A172 (cell line): ENCODE measurements around the gene ENPP6. TPM values are rescaled to one million over a fixed set of nuclear protein-coding genes. Genes with fewer than 3 reads are reported as not detected.
"Not testable (repeated sequence)": the region's sequence is repeated elsewhere in the genome, so short reads cannot be mapped to it uniquely, and the experiment has no call there.

Experiments
- DNase-seq: peaks from one replicate; pipeline ENCODE4 v3.0.0-alpha.2; 2015; ENCODE audit warnings: low spot score
- total RNA-seq: library from RNA; depleted of rRNA; stranded (reverse); fragments of >200 nt; shearing (Covaris generic); gene quantifications from 2 replicates; pipeline ENCODE4 v1.2.3, GENCODE V29; 2014

Gene ENPP6
- total RNA-seq, 1 experiment from 2014 or later: not detected

DNA sequence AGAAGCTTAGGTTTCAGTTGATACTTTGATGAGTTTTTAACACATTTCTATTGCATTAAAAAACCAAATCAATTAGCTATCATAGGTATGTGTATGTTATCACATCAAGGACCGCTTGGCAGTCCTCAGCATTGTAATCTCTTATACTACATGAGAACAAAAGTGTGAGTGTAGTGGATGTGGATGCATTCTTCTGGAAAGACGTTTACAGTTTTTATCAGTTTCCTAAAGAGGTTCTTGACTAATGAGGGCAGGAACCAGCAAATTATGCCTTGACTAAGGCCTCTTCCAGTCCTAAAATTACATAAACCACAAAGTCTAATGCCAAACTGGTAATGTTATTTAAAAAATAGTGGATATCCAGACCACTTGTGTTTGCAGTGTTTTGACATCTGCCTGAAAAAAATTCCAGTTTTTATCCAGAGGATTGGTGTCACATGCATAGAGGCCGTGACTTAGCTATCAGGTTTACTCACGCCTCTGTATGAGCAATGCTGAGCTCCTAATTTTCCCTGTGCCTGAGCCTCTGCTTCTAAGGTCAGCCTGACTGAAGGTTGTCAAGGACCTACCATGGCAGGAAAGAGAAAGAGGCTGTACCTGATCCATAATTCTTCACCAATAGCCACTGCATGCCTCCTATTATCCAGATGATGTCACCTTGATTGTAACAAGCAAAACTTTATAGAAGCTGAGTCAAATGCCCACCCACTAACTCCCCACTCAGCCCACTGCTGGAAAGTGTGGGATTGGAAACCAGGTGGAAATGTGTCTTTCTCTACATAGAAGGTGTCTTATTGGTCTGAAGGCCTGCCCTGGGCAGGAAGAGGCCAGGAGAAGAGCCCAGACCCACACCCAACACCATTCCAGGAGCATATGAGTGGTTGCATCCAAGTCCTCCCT lies 68.7 kb downstream of the ENPP6 start:
- DNase-seq: no peak

DNA sequence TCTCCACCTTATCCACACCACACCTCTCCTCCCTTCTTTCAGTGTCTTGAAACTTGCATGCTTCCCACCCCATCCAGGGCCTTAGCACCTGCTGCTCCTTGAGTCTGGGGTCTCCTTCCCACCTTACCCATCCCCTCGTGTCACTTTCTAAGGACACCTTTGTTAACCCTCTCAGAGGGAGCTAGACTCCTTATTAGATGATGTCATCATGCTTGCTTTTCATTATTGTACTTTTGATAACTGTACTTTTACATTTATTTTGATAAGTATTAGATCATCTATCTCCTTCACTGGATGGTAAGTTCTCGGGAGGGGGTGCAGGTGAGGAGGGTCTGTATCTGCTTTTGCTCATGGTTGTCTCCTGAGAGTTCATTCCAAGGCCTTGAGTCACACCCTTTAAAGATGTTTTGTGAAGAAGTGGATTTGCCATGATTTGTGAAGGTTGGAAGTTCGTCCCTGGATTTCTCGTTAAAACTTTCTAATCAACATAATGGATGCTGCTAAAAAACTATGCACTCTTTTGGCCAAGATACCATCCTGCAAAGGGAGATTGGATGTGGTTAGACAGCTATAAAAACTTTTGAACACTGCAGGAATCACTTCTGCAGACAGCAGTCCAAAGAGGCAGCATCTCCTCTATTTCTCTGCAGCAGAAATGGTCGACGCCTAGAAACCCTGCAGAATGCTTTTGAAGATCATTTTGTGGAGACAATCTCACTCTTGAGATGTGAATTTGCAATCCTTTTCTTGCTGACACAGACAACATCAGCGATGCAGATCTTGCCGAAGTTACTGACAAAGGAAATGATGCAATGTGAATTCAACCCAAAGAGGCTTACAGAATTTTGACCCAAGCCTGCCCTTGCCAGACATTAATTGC lies 69.6 kb downstream of the ENPP6 start:
- no peak for DNase-seq

DNA sequence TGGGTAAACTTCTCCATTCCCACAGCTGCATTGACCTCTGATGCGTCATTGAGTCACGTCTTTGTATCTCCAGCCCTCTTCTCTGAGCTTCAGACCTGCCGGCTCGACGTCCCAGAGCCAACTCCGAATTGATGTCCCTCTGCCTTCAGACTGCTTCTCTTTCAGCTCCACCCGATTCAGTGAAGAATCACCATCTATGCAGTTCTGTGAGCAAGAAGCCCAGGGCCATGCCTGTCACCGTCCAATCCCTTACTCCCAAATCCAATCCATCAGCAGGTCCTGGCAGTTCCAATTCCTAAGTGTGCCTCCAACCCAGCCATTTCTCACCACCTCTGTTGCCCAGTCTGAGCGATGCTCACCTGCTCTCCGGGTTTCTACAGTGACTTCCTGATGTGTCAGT lies 70.7 kb downstream of the ENPP6 start:
- no peak for DNase-seq

DNA sequence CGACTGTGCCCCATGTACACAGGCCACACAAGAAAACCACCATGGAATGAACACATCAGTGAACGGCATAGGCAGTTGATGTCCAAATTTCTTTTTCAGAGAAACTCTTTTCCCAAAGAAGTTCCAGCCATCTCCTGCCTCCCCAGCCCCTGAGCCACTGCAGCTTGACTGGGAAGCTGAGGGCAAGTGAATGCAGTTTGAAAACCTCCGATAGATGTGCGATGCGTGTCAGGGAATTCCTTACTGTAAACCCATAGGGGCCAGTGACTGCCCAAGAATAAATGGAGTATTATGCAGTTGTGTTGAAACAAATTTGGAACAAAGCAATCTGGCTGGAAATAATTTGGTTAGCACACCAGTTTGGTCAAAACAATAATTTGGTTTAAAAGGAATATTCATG lies 72.1 kb downstream of the ENPP6 start:
- no peak for DNase-seq

DNA sequence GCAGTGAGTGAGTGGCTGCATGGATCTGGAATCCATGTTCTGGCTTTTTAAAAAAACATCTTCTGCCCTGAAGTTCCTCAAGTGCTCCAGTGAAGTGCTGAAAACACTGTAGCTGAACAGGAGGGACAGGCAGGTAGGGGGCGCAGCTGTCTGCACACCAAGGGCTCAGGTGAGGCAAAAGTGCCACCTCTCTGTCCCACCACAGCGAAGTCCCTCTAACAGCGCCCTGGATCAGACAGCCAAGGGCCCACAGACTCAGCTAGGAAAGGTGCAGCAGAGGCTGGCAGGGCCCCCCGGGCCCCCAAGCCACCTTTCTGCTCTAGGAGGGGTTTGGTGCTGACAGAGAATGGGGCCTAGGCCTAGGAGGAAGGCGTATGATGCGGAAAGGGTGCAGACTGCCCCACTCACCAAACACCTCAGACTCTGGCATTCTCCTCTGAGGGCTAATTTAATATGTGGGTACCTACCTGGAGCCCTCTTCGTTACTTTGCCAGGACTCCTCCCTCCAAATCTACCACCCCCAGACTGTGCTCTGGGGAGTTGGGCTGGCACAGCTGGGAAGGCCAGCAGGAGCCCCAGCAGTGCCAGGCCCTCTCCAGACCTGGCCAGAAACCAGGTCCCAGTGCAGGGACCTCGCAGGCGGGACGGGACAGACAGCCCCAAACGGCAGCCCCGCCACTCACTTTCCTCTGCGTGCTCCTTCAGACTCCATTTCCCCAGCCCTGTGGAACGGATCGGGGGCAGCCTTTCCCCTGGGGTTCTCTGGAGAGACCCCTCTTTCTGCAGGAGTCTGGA lies 73.7 kb downstream of the ENPP6 start:
- no peak for DNase-seq

DNA sequence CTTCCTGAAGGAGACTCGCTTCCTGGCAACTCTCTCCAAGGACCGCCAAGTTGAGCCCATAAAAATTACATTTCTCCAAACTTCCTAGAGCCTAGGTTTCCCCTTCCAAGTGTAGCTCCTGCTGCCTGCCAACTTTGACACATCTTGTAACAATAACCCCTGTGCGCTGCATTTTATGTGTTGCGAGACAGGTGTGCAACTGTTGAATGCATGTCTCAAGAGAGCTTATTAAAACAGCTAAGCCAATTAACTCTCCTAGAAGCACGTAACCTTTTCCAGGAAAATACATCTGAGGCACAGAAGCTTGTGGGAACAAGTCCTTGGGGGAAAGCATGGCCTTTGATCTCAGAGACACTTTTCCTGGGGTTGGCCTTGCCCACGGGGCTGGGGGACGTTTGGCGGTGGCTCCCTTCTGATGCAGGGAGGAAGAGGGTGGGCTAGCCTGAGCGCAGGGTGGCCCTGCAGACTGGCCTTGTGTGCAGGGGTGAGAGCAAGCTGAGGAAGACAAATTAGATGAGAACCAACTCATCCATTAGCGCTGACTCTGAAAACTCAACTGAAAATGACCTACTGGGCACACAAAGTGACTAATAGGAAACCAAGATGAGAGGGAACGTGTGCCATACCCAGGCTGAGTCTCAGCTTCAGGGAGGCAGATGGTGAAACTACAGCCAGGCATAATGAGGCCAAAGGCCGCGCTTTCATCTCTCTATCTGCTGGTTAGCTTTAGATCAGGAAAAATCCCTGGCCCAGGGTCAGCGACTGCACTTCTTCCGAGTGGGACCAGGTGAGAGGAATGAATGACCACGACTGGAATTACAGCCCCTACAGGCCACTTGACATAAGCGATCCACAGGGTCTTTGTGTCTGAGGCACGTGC lies 75.3 kb downstream of the ENPP6 start:
- no peak for DNase-seq

DNA sequence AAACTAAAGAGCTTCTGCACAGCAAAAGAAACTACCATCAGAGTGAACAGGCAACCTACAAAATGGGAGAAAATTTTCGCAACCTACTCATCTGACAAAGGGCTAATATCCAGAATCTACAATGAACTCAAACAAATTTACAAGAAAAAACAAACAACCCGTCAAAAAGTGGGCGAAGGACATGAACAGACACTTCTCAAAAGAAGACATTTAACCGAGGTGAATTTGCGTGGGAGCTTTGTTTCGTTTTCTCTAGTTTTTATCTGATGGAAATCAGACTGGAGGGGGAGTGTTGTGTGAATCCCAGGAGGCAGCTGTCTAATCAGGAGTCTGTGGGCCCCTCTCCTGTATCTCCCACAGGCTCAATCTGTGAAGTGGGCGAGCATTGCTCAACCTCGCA lies 76.8 kb downstream of the ENPP6 start:
- DNase-seq: not testable (repeated sequence)

DNA sequence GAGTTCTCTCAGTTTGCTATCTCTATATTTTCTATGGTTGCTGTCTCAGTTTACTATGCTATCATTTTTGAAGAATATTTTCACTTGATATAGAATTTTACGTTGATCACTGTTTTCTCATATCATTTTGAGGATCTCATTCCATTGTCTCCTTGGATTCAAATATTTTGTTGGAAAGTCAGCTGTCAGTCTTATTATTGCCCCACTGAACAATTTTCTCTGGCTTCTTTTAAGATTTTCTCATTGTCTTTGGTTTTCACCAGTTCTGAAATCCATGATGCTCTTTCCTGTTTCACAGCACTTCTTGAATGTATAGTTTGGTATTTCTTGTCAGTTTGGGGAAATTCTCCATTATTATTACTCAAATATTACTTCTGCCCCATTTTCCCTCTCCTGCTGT lies 81.1 kb downstream of the ENPP6 start:
- DNase-seq: no peak

DNA sequence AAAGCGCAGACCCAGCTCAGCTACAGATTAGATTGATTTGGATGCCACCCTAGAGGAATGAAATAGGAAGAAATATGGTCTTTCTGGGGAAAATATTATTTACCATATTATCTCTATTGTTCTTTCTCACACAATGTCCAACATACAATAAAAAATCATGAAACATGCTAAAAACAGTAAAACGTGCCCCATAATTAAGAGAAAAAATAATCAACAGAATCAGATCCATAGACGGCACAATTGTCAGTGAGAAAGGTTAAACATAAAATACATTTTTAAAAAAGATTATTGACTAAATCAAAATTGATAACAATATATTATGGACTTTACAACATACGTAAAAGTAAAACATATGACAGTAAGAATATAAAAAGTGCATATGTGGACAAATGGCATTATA lies 90.9 kb downstream of the ENPP6 start:
- no peak for DNase-seq

DNA sequence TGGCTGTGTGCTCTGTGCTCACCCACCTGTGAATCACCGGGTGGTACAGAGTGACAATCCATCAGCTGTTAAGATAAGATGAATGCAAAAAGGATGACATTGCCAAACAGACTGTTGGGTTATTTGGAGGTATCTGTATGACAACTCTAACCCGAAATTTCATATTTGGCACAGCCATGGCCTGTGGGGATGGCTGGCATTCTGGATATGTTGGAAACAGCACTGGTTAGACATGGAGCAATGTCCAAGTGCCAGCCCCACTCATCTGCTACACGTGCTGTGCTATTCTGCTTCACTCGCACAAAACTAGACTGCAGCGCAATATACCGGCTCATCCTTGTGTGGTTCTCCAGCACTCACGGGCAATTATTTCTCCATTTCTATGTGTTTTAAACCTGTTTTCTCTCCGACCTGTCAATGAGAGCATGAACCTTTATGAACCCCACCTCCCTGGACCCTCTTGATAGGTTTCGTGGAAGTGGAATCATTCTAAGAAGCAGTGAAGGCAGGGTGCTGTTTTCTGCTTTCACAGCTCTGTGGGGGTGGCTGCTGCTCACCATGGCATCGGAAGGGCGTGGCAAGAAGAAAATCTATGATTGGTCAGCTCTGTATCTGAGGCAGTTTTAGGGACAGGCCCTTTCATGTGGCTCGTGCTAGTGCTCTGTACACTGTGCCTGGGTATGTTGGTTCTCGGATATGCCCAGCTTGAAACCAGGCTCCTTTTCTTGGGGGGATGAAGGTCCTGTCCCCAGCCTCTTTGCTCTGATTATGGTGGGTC lies 94.9 kb downstream of the ENPP6 start:
- DNase-seq: no peak

DNA sequence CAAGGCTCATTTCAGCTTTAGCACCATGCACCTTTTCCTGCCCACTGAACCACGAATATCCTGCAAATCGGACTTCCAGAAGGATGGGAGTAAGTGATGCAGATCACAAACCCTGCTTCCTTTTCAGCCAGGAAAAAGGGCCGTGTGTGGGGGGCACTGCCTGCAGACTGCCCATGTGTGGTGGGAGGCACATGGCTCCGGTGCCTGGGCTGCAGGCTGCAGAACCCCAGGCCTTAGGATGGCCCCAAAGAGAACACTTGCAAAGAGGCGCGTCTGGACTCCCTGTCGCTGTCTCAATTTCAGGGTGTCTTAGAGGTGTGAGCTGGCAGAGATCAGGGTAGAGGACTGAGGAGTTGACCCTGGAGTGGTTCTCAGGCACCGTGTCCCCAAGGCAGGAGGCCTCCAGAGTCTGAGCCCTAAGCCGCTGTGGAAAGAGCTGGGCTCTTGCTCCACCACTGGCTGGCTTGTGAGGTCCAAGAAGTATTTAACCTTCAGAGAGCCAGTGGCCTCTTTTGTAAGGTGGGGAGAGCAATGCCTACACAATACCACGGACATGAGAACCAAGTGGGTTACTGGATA lies 97.0 kb downstream of the ENPP6 start:
- DNase-seq: no peak

DNA sequence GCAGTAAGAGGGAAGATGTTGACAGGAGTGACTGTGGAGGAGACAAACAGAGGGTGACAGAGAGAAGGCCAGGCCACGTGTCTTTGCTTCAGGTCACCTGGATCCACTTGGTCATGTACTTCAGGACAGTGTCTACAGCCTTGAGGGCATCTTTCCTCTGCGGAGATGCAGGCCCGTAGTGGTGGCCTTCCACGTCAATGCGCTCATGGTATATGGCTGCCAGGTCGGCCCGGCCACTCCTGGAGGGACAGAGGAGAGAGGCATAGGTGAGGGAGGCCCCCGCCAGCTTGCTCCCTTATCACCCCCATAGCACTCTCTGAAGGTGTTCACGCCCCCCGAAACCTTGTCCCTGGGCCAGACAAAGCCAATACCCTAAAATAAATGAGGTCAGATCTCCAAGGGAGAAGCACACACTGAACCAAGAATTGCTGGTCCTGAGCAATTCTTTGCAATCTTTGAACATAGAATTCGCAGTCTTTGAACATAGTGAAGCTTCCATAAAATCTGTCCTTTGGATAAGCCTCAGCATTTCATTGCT lies 99.9 kb downstream of the ENPP6 start:
- DNase-seq: no peak

DNA sequence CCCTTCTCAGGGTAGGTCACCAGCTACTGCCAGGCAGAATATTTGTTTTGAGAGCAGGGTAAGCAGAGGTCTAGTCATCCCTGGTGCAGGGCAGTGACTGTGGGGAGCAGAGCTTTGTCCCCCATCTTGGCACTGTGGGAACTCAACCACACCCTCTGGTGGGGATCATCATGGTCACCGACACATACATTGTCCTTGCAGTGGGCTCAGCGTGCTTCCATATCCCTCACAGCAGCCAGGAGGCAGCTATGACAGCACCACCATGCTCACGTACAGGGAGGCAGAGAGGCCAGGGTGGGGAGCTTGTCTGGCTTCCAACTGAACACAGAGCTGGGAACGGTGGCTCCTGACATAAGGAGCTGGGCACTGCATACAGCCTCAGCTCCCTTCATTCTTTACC lies 102.3 kb downstream of the ENPP6 start:
- DNase-seq: no peak

DNA sequence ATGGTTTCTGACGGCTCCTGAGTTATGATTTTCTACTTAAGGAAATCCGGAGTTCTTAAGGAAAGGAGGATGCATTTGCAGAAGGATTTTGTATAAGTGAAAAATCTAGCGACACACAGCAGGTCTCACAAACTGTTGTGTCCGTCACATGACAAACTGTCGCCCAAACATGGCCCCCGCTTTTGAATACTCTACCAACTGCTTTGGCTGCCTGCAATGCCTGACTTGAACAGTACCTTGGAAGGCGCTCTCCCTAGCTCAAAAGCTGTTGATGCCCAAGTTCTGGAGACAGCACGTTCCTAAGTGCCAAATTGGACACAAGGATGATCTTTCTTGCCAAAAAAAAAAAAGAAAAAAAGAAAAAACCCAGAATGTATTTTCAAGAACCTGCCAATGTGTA lies 103.2 kb downstream of the ENPP6 start:
- no peak for DNase-seq

DNA sequence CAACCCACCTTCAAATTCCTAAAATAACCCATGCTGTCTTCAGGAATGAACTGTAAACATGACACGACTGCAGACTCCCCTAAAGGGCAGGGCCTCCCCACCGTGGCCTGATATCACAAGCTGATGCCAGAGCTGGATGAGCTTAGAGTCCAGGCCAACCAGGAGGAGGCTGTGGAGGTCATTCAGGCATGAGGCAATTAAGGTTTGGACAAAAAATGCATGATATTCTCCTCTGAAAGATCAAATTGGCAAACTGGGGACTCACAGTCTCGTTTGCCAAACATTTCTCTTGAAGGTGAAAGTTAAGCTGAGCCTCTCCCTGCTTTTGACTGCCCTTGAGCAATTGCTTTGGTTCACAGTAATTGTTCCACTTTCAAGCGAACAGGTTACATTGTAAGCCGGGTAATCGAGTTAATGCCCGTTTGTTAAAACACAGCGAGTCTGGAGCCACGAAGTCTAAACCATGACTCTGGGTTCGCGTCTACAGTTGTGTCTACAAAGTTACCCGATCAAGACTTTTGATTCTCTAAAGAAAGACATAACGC lies 105.6 kb downstream of the ENPP6 start:
- no peak for DNase-seq

DNA sequence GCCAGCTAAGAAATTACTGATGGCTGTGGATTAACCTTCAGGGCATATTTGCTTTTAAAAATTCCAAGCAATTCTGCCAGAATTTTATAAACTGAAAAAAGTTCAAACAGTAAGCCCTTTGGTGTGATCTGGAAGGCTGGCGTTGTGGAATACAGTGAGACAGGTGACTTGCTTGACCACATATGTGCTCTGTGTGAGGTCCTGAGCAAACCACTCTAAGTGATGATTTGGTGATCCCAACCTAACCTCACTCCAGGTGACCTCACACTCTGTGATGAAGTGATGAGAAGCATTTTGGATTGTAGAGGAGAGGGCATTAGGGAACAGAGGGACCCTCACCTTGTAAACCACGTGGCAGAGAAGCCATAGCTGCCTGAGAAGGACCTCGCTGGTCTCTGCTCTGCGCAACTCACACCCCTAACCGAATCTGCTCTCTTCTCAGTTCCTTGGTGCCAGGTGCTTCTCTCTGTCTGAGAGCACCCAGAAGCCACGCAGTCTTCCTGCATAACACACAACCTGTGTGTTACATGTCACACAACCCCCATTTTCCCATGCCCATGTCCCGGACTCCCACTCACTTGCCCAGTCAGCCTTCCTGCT lies 106.3 kb downstream of the ENPP6 start:
- DNase-seq: no peak

DNA sequence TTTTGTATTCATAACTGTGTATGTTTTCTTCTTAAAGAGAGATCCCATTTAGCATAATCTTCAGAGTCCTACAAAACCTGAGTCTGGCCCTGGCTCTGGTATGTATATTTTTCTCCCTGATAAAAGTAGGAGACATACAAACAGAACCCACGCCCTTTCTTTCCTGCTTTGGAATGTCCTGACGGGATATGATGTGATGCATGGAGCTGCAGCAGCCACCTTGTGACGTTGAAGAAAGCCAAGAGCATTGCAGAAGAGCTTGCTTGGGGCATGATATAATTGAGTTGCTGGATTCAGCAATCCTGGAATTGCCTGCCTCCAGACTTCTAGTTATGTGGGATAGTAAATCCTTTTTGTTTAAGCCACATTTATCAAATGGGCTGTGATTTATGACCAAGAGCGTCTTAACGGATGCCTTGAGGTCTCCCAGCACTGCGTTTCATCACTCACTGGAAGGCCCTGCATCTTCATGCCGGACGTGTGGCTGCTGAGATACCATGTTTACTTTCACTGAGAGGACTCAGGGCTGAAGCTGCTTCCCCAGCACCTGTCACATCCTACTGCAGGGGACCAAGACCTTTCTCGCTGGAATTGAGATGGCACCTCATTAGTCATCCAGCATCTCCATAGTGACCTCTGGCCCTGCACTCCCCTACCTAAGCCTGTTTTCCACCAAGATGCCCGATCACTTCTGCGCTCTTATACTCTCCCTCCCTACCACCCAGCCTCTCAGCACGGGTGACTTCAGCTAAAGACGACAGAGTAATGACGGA lies 107.0 kb downstream of the ENPP6 start:
- no peak for DNase-seq

DNA sequence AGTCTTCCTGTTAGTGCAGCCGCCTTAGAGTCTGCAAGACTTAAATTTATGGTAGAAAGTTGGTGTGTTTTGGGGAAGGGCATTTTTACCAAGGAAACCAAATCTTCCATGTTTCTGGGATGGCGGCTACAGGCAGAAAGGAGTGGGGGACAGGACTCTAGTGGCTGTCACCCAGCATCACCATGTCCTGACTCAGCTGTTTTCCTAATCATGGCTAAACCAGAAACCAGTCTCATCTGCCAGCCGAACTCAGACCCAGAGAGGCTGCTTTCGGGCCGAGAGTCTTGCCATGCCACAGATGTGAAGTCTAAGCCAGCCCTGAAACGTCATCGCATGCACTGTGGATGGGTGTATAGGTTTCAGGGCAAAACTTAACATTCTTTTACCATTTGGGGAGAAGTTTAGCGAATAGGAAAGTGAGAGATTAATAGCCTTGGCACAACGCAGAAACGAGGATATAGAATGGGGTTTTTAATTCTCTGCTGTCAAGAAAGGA lies 109.6 kb downstream of the ENPP6 start:
- DNase-seq: no peak
